Stomach (tissue), 9 donors: ENCODE measurements around the gene PRRX2. TPM values are rescaled to one million over a fixed set of nuclear protein-coding genes. Genes with fewer than 3 reads are reported as not detected.

Experiments
- DNase-seq, 2 donors: peaks; one replicate each; pipeline versions ENCODE4 v3.0.0 to v3.0.0-alpha.2; 2013 to 2019
- H3K27ac ChIP-seq, 5 donors: fragments of 200-600 bp in 4 of 5; sonication (generic) in 4 of 5; one replicate each; pipeline ENCODE4 v1.5.1; 2013 to 2019; ENCODE audit warnings: mild to moderate bottlenecking in 1 of 5, moderate library complexity in 1 of 5
- H3K27me3 ChIP-seq, 3 donors: fragments of 200-600 bp; sonication (generic); one replicate each; pipeline ENCODE4 v1.5.1; 2017 to 2019; ENCODE audit warnings: mixed run types in 1 of 3
- H3K36me3 ChIP-seq, 4 donors: fragments of 200-600 bp; sonication (generic); 1 replicate in 3 of 4; 2 replicates in 1 of 4; pipeline ENCODE4 v1.5.1; 2016 to 2019
- H3K4me1 ChIP-seq, 4 donors: fragments of 200-600 bp; sonication (generic); one replicate each; pipeline ENCODE4 v1.5.1; 2016 to 2019
- H3K4me3 ChIP-seq, 4 donors: fragments of 200-600 bp; sonication (generic) in 3 of 4; one replicate each; pipeline ENCODE4 v1.5.1; 2016 to 2019; ENCODE audit warnings: mild to moderate bottlenecking in 1 of 4
- H3K9me3 ChIP-seq, 4 donors: fragments of 200-600 bp; sonication (generic); one replicate each; pipeline ENCODE4 v1.5.1; 2016 to 2019
- EP300 ChIP-seq: sonication (generic); formaldehyde crosslinking; IDR thresholded peaks from one replicate; pipeline ENCODE4 v1.6.1; 2017; ENCODE audit warnings: antibody characterized with exemption
- POLR2A ChIP-seq, 4 donors: fragments of 450-650 bp; IDR thresholded peaks; one replicate each; pipeline ENCODE4 v1.6.1; 2016; ENCODE audit warnings: antibody characterized with exemption in 4 of 4, control low read depth in 2 of 4, mild to moderate bottlenecking in 1 of 4, moderate library complexity in 1 of 4
- POLR2AphosphoS5 ChIP-seq, 3 donors: sonication (generic); formaldehyde crosslinking; IDR thresholded peaks; one replicate each; pipeline ENCODE4 v1.6.1; 2016; ENCODE audit warnings: antibody characterized with exemption in 3 of 3
- WGBS, 5 donors: extraction: QIAGEN DNeasy Blood & Tissue Kit in 3 of 5; methylation state at CpG; one replicate each; pipeline versions ENCODE4 v1.1.5 to v1.1.7; 2013 to 2018; 5-methylcytosine and 5-hydroxymethylcytosine counted together
- intact Hi-C: fragments of 100-400 bp; cut with DNase I; formaldehyde crosslinking; loops from one replicate; pipeline ENCODE4 v1.15.1; 2023; ENCODE audit warnings: low total_unique reads
- polyA plus RNA-seq, 3 donors: library from polyadenylated mRNA; stranded (reverse); fragments of 200-250 nt; gene quantifications; one replicate each; pipeline ENCODE4 v1.2.3, GENCODE V29; 2013
- total RNA-seq, 5 donors: library from RNA; depleted of rRNA; stranded (reverse); fragments of >200 nt; gene quantifications; one replicate each; pipeline versions ENCODE4 v1.1.0 to v1.2.3, GENCODE V29; 2014 to 2016
- TF ChIP-seq, protein P1 (sequence below), 7 experiments: fragments of 450-650 bp in 4 of 7; fragments of 200-600 bp in 3 of 7; sonication (generic) in 3 of 7; IDR thresholded peaks; one replicate each; pipeline ENCODE4 v1.5.1; 2016 to 2019; ENCODE audit warnings: antibody characterized with exemption in 7 of 7, control low read depth in 2 of 7, mild to moderate bottlenecking in 1 of 7
- donor health status: healthy with polysubstance abuse.
- donor health status: Bipolar disorder and iron deficiency.
- donor health status: healthy.

PRRX2 gene
- total and polyA plus RNA-seq, 8 donors, result 0.87 to 8.4 (median 3.0) TPM; not detected in 2

DNA sequence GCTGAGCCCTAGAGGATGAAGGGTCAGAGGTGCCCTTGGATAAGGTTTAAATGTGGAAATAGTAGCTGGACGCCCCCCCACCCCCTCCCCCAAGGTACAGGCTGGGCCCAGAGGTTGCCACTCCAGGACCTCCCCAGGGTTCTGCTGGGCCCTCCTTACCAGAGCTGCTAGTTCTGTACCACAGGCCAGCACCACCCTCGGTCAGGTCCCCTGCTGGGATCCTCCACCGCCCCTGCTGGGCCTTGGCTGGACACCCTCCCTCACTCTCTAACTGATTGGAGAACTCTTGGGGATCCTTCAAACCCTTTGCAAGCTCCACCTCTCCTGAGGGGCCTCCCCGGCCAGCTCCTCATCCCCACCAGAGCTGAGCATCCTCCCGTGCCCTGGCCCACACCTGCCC, 52.5 kb downstream of the PRRX2 start:
- no peak for DNase-seq
- WGBS, 5 donors, result 72 to 85% (median 78%) methylated on average over 4 to 5 of the region's 5 CpGs
- intact Hi-C loops, result no loop called here
- H3K4me3 ChIP-seq, result no peak overlapping the region
- H3K9me3 ChIP-seq, result no peaks in the 10 kb centered on the region
- peaks cover 0 to 31% (median 0%) of the 10 kb centered on the region in 3 donors for H3K27me3 ChIP-seq
- TF ChIP-seq EP300 (no peak), POLR2A (IDR thresholded peaks at IDR 0.05) (no peak), POLR2AphosphoS5 (IDR thresholded peaks at IDR 0.05) (no peak)
- TF ChIP-seq, protein P1, sequence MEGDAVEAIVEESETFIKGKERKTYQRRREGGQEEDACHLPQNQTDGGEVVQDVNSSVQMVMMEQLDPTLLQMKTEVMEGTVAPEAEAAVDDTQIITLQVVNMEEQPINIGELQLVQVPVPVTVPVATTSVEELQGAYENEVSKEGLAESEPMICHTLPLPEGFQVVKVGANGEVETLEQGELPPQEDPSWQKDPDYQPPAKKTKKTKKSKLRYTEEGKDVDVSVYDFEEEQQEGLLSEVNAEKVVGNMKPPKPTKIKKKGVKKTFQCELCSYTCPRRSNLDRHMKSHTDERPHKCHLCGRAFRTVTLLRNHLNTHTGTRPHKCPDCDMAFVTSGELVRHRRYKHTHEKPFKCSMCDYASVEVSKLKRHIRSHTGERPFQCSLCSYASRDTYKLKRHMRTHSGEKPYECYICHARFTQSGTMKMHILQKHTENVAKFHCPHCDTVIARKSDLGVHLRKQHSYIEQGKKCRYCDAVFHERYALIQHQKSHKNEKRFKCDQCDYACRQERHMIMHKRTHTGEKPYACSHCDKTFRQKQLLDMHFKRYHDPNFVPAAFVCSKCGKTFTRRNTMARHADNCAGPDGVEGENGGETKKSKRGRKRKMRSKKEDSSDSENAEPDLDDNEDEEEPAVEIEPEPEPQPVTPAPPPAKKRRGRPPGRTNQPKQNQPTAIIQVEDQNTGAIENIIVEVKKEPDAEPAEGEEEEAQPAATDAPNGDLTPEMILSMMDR (IDR thresholded peaks at IDR 0.05), result no peak
- H3K36me3 ChIP-seq, result no peaks in the 10 kb centered on the region
- H3K4me1 ChIP-seq, result peaks cover 0 to 8% (median under 1%) of the 10 kb centered on the region in 4 donors
- H3K27ac ChIP-seq, result no peak overlapping the region

DNA sequence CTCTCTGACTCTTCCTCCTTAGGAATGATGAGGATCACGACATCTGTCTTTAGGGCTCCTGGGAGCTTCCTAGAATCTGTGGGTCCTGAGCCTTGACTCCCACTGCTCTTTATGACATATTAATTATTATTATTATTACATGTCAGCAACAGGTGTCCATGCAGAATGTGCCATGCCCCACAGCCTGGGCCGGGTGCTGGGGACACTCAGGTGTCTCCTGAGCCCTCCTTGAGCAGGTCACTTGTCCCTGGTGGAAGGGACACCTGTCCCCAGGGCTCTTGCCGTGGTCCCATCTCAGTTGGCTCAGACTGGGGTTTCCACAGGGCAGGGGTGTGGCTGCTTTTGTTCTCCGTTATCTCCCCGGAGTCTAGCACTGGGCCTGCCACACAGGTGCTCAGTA, 53.2 kb downstream of the PRRX2 start:
- peaks cover 0 to 26% (median 0%) of the 10 kb centered on the region in 3 donors for H3K27me3 ChIP-seq
- H3K4me1 ChIP-seq, result peaks cover 0 to 6% (median 0%) of the 10 kb centered on the region in 4 donors
- intact Hi-C loops, result no loop called here
- WGBS, 5 donors, result 46 to 62% (median 55%) methylated on average over 5 of the region's 5 CpGs
- H3K27ac ChIP-seq, result no peak overlapping the region
- no peak overlapping the region for H3K4me3 ChIP-seq
- no peaks in the 10 kb centered on the region for H3K9me3 ChIP-seq
- DNase-seq, result no peak
- TF ChIP-seq, protein P1 (IDR thresholded peaks at IDR 0.05), result no peak
- H3K36me3 ChIP-seq, result no peaks in the 10 kb centered on the region

DNA sequence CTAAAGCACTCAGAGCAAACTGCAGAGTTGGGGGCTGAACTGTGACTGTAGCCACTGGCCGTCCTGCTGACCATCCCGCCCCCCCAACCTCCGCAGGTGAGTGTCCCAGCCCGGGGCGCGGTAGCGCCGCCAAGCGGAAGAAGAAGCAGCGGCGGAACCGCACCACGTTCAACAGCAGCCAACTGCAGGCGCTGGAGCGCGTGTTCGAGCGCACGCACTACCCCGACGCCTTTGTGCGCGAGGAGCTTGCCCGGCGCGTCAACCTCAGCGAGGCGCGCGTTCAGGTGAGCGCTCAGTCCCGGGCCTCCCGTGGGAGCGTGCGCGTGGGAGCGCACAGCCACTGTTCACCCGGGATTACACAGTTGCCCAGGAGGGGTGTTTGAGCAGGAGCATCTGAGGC, 53.7 kb downstream of the PRRX2 start:
- Histone ChIP-seq H3K4me1 (peaks cover 0 to 6% (median 0%) of the 10 kb centered on the region in 4 donors), H3K27ac (no peak overlapping the region), H3K4me3 (no peak overlapping the region), H3K36me3 (no peaks in the 10 kb centered on the region), H3K9me3 (no peaks in the 10 kb centered on the region), H3K27me3 (peaks cover 0 to 28% (median 0%) of the 10 kb centered on the region in 3 donors)
- intact Hi-C loops, result no loop called here
- WGBS, 5 donors, result 58 to 81% (median 67%) methylated on average over 28 to 38 of the region's 38 CpGs
- no peak for DNase-seq
- TF ChIP-seq, protein P1 (IDR thresholded peaks at IDR 0.05), result no peak
- TF ChIP-seq POLR2A (IDR thresholded peaks at IDR 0.05) (no peak), POLR2AphosphoS5 (IDR thresholded peaks at IDR 0.05) (no peak), EP300 (no peak)

DNA sequence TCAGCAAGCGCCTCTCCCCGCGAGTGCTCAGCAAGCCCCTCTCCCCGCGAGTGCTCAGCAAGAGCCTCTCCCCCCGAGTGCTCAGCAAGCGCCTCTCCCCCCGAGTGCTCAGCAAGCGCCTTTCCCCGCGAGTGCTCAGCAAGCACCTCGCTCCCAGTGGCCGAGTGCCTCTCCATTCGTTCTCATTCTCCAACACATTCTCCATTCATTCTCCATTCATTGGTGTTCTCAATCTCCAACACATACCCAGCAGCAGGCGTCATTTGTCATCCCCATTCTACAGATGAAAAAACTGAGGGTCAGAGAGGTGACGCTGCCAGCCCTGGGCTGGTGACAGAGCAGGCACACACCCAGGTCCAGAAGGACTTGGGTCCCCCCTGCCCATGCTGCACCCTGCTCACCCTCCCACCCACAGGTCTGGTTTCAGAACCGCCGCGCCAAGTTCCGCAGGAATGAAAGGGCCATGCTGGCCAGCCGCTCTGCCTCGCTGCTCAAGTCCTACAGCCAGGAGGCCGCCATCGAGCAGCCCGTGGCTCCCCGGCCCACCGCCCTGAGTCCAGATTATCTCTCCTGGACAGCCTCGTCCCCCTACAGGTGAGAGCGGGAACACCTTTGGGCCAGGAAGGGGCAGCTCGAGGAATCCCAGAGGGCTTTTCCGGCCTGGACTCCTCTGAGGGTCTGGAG, 54.9 kb downstream of the PRRX2 start:
- H3K9me3 ChIP-seq, result no peaks in the 10 kb centered on the region
- H3K4me1 ChIP-seq, result no peaks in the 10 kb centered on the region
- H3K27me3 ChIP-seq, result peaks cover 0 to 31% (median 0%) of the 10 kb centered on the region in 3 donors
- no peak overlapping the region for H3K4me3 ChIP-seq
- H3K36me3 ChIP-seq, result no peaks in the 10 kb centered on the region
- intact Hi-C loops, result loop anchor here (10.0 kb wide), 1 partner anchor 66 kb away; no protein-coding TSS in a partner anchor
- no peak overlapping the region for H3K27ac ChIP-seq
- DNase-seq, result no peak
- TF ChIP-seq, protein P1 (IDR thresholded peaks at IDR 0.05), result no peak
- TF ChIP-seq EP300 (no peak), POLR2A (IDR thresholded peaks at IDR 0.05) (no peak), POLR2AphosphoS5 (IDR thresholded peaks at IDR 0.05) (no peak)
- 79 to 84% (median 82%) methylated on average over 30 to 31 of the region's 31 CpGs for WGBS, 5 donors
